GM12878 (cell line): ENCODE results near the gene SLC34A3. TPM values are rescaled to one million over a fixed set of nuclear protein-coding genes. Genes with fewer than 3 reads are reported as not detected.

Experiments used
- EGR1 ChIP-seq, 2 experiments: IDR thresholded peaks; 1 replicate in 1 of 2; 2 replicates in 1 of 2; pipeline ENCODE4 v1.6.1; 2011 to 2012; ENCODE audit warnings: low read depth in 2 of 2, low read length in 2 of 2, borderline replicate concordance in 1 of 2, mild to moderate bottlenecking in 1 of 2, moderate library complexity in 1 of 2
- EZH2 ChIP-seq: IDR thresholded peaks from 2 replicates; pipeline ENCODE4 v1.6.1; 2012; ENCODE audit warnings: low read depth, mild to moderate bottlenecking, control low read depth, inconsistent platforms, low read length, borderline replicate concordance; ENCODE audit not compliant: control insufficient read depth
- JUNB ChIP-seq: IDR thresholded peaks from 2 replicates; pipeline ENCODE4 v1.6.1; 2016; ENCODE audit warnings: antibody characterized with exemption, mild to moderate bottlenecking
- KAT2A ChIP-seq: conservative IDR thresholded peaks from 2 replicates; pipeline ENCODE4 v1.6.1; 2011; ENCODE audit warnings: low read depth, low read length; ENCODE audit not compliant: control insufficient read depth
- KDM1A ChIP-seq: fragments of 200-600 bp; sonication (generic); IDR thresholded peaks from 2 replicates; pipeline ENCODE4 v1.6.1; 2016; ENCODE audit warnings: borderline replicate concordance
- MTA3 ChIP-seq: IDR thresholded peaks from 2 replicates; pipeline ENCODE4 v1.6.1; 2012; ENCODE audit warnings: low read length, inconsistent platforms, borderline replicate concordance
- NFYB ChIP-seq: IDR thresholded peaks from 2 replicates; pipeline ENCODE4 v1.6.1; 2011; ENCODE audit warnings: low read depth, mild to moderate bottlenecking, low read length, improper control_type of control experiment, moderate library complexity; ENCODE audit not compliant: insufficient read depth
- NRF1 ChIP-seq: conservative IDR thresholded peaks from 2 replicates; pipeline ENCODE4 v1.6.1; 2011; ENCODE audit warnings: mild to moderate bottlenecking, low read depth, low read length, improper control_type of control experiment
- PML ChIP-seq: IDR thresholded peaks from 2 replicates; pipeline ENCODE4 v1.6.1; 2012; ENCODE audit warnings: low read length, inconsistent platforms
- RFX5 ChIP-seq: IDR thresholded peaks from 2 replicates; pipeline ENCODE4 v1.6.1; 2011; ENCODE audit warnings: low read depth, low read length, improper control_type of control experiment
- SIN3A ChIP-seq: IDR thresholded peaks from 2 replicates; pipeline ENCODE4 v1.6.1; 2012; ENCODE audit warnings: low read depth, low read length, improper control_type of control experiment
- SMARCA5 ChIP-seq: fragments of 450-650 bp; IDR thresholded peaks from 2 replicates; pipeline ENCODE4 v1.6.1; 2017; ENCODE audit warnings: mild to moderate bottlenecking
- SREBF1 ChIP-seq: IDR thresholded peaks from 2 replicates; pipeline ENCODE4 v1.6.1; 2012; ENCODE audit warnings: mild to moderate bottlenecking, low read length
- SRF ChIP-seq, 2 experiments: IDR thresholded peaks; 2 replicates each; pipeline ENCODE4 v1.6.1; 2011; ENCODE audit warnings: low read depth in 2 of 2, low read length in 2 of 2, mild to moderate bottlenecking in 1 of 2, moderate library complexity in 1 of 2
- TBL1XR1 ChIP-seq: IDR thresholded peaks from 2 replicates; pipeline ENCODE4 v1.6.1; 2012; ENCODE audit warnings: low read depth, low read length, improper control_type of control experiment
- ZNF217 ChIP-seq: fragments of 450-650 bp; IDR thresholded peaks from 2 replicates; pipeline ENCODE4 v1.6.1; 2017; ENCODE audit warnings: antibody characterized with exemption, mild to moderate bottlenecking
- ZNF274 ChIP-seq: IDR thresholded peaks from one replicate; pipeline ENCODE4 v1.8.0; 2011; ENCODE audit not compliant: insufficient read length, insufficient read depth
- polyA plus RNA-seq, 11 experiments: library from polyadenylated mRNA; depleted of rRNA in 4 of 11; unstranded in 6 of 11; stranded (reverse) in 5 of 11; fragments of >200 nt; fragmentation: Nextera tagmentation in 4 of 11; fragmentation: Illumina TruSeq in 1 of 11; extraction: Ambion mirVana in 4 of 11; extraction: Trizol in 1 of 11; gene quantifications; 1 replicate in 1 of 11; 2 replicates in 10 of 11; pipeline versions ENCODE4 v1.2.1 to v1.2.3, GENCODE V29; 2011 to 2016; ENCODE audit warnings: inconsistent platforms in 2 of 11, missing spikeins in 2 of 11, low read depth in 1 of 11
- total RNA-seq, 4 experiments: library from RNA; depleted of rRNA in 3 of 4; stranded (reverse); fragments of >200 nt in 3 of 4; fragmentation: Illumina TruSeq in 1 of 4; extraction: Trizol in 1 of 4; gene quantifications; 2 replicates each; pipeline versions ENCODE4 v1.2.1 to v1.2.3, GENCODE V29; 2013 to 2021
- TF ChIP-seq, protein P1 (sequence below): IDR thresholded peaks from 2 replicates; pipeline ENCODE4 v1.6.1; 2011; ENCODE audit warnings: borderline replicate concordance, low read depth, mild to moderate bottlenecking, moderate library complexity, low read length; ENCODE audit not compliant: insufficient read depth, poor library complexity, severe bottlenecking
- TF ChIP-seq, protein P2 (sequence below): fragments of 450-650 bp; IDR thresholded peaks from 2 replicates; pipeline ENCODE4 v1.6.1; 2014; ENCODE audit warnings: mild to moderate bottlenecking
- TF ChIP-seq, protein P3 (sequence below): IDR thresholded peaks from 2 replicates; pipeline ENCODE4 v1.6.1; 2011; ENCODE audit warnings: mild to moderate bottlenecking, low read depth, low read length, moderate library complexity; ENCODE audit not compliant: insufficient replicate concordance
- TF ChIP-seq, protein P4 (sequence below): IDR thresholded peaks from 2 replicates; pipeline ENCODE4 v1.6.1; 2012; ENCODE audit warnings: low read length, inconsistent platforms
- TF ChIP-seq, protein P5 (sequence below), 3 experiments: IDR thresholded peaks in 2 of 3; conservative IDR thresholded peaks in 1 of 3; 2 replicates each; pipeline ENCODE4 v1.5.1; 2011; ENCODE audit warnings: low read depth in 3 of 3, low read length in 3 of 3, mild to moderate bottlenecking in 3 of 3, control low read depth in 2 of 3, moderate library complexity in 2 of 3, inconsistent platforms in 1 of 3, mixed read lengths in 1 of 3; ENCODE audit not compliant: control insufficient read depth in 2 of 3, insufficient read depth in 1 of 3; ENCODE audit errors: extremely low read depth in 1 of 3

Gene SLC34A3
- total and polyA plus RNA-seq, 10 of the 15 experiments (the other 5 are each of a cell fraction or from before 2014, with no cell fraction given): not detected

DNA sequence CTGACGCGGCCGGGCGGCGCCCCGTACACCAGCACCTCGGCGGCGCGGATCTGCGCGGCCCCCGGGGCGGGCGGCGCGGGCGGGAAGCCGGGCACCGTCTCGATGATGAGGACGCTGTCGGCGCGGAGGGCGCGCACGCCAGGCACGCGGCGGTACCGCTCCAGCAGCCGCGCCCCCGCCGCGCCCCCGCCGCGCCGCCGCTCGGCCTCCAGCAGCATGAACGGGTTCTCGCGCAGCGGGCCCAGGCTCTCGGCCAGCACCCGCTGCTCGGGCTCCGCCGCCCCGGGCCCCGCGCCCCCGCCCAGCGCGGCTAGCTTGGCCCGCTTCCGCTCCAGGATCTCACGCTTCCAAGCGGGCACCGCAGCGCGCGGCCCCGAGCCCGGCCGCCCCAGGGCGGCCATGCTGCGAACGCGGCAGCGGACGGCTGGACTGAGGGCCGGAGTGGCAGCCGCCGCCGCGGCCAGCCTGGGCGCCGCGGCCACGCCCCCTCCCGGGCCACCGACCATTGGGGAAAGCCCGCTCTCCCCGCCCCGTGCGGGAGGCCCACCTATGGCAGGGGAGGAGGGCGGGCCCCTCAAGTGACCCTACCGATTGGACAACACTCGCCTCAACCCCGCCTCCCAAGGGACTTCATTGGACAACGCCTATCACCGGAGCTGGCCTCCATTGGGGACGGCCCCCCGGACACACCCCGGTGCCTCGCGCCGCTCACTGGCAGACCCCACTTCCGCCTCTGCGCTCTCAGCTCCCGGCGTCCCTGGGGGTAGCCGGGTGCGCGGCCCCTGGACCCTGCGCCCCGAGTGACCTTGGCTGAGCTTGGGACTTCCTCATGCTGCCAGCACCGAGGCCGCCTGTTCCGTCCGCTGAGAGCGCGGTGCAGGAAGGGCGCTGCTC is 30.1 kb upstream of the SLC34A3 start, which contains the start of gene TPRN (continued):
- TF ChIP-seq SIN3A (peak; percentile 54; the same call in 1 of the 2 replicates), PML (peak; percentile 45; the same call in 1 of the 2 replicates), SREBF1 (no peak), NRF1 (peak; percentile 30; the same call in 1 of the 2 replicates), NFYB (peak; percentile 98), ZNF217 (peak; percentile 49; the same call in 1 of the 2 replicates), SMARCA5 (peak; percentile 71; the same call in 1 of the 2 replicates), KAT2A (no peak), EGR1 (IDR thresholded peaks at IDR 0.05; ENCODE audit: borderline replicate concordance in 1 of 2, low read depth in 2 of 2, low read length in 2 of 2) (peak in 1 of 2 experiments; percentile 23; a peak in 1 of 3 replicates), RFX5 (0 out of 2 replicates have a peak, but pooled peaks have one; percentile 68), TBL1XR1 (peak; percentile 22; the same call in 1 of the 2 replicates), MTA3 (no peak), ZNF274 (no peak), JUNB (no peak), KDM1A (no peak), SRF (IDR thresholded peaks at IDR 0.05; ENCODE audit: low read depth in 2 of 2, low read length in 2 of 2) (no peak), EZH2 (no peak)
- TF ChIP-seq, protein P1, sequence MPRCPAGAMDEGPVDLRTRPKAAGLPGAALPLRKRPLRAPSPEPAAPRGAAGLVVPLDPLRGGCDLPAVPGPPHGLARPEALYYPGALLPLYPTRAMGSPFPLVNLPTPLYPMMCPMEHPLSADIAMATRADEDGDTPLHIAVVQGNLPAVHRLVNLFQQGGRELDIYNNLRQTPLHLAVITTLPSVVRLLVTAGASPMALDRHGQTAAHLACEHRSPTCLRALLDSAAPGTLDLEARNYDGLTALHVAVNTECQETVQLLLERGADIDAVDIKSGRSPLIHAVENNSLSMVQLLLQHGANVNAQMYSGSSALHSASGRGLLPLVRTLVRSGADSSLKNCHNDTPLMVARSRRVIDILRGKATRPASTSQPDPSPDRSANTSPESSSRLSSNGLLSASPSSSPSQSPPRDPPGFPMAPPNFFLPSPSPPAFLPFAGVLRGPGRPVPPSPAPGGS: no peak
- TF ChIP-seq, protein P2, sequence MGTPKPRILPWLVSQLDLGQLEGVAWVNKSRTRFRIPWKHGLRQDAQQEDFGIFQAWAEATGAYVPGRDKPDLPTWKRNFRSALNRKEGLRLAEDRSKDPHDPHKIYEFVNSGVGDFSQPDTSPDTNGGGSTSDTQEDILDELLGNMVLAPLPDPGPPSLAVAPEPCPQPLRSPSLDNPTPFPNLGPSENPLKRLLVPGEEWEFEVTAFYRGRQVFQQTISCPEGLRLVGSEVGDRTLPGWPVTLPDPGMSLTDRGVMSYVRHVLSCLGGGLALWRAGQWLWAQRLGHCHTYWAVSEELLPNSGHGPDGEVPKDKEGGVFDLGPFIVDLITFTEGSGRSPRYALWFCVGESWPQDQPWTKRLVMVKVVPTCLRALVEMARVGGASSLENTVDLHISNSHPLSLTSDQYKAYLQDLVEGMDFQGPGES: peak; percentile 95
- TF ChIP-seq, protein P3, sequence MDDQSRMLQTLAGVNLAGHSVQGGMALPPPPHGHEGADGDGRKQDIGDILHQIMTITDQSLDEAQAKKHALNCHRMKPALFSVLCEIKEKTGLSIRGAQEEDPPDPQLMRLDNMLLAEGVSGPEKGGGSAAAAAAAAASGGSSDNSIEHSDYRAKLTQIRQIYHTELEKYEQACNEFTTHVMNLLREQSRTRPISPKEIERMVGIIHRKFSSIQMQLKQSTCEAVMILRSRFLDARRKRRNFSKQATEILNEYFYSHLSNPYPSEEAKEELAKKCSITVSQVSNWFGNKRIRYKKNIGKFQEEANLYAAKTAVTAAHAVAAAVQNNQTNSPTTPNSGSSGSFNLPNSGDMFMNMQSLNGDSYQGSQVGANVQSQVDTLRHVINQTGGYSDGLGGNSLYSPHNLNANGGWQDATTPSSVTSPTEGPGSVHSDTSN: peak; percentile 48
- TF ChIP-seq, protein P4, sequence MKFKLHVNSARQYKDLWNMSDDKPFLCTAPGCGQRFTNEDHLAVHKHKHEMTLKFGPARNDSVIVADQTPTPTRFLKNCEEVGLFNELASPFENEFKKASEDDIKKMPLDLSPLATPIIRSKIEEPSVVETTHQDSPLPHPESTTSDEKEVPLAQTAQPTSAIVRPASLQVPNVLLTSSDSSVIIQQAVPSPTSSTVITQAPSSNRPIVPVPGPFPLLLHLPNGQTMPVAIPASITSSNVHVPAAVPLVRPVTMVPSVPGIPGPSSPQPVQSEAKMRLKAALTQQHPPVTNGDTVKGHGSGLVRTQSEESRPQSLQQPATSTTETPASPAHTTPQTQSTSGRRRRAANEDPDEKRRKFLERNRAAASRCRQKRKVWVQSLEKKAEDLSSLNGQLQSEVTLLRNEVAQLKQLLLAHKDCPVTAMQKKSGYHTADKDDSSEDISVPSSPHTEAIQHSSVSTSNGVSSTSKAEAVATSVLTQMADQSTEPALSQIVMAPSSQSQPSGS: no peak
- TF ChIP-seq, protein P5, sequence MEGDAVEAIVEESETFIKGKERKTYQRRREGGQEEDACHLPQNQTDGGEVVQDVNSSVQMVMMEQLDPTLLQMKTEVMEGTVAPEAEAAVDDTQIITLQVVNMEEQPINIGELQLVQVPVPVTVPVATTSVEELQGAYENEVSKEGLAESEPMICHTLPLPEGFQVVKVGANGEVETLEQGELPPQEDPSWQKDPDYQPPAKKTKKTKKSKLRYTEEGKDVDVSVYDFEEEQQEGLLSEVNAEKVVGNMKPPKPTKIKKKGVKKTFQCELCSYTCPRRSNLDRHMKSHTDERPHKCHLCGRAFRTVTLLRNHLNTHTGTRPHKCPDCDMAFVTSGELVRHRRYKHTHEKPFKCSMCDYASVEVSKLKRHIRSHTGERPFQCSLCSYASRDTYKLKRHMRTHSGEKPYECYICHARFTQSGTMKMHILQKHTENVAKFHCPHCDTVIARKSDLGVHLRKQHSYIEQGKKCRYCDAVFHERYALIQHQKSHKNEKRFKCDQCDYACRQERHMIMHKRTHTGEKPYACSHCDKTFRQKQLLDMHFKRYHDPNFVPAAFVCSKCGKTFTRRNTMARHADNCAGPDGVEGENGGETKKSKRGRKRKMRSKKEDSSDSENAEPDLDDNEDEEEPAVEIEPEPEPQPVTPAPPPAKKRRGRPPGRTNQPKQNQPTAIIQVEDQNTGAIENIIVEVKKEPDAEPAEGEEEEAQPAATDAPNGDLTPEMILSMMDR (IDR thresholded peaks at IDR 0.05 in 2 of 3, conservative IDR thresholded peaks at IDR 0.05 in 1 of 3; ENCODE audit: control insufficient read depth in 2 of 3, extremely low read depth in 1 of 3, insufficient read depth in 1 of 3, low read depth in 3 of 3, low read length in 3 of 3): no peak
